Spinal cord (tissue), 10 donors: Measurements from ENCODE around the gene LRRFIP1. TPM values are rescaled to one million over a fixed set of nuclear protein-coding genes. Genes with fewer than 3 reads are reported as not detected.
"Not testable (repeated sequence)": the region's sequence is repeated elsewhere in the genome, so short reads cannot be mapped to it uniquely, and the experiment has no call there.

Experiments used
- DNase-seq, 6 donors: peaks; one replicate each; pipeline versions ENCODE4 v3.0.0 to v3.0.0-alpha.2; 2013 to 2015; ENCODE audit warnings: low spot score in 6 of 6, low read depth in 4 of 6
- H3K27ac ChIP-seq: one replicate; pipeline ENCODE4 v1.5.1; 2013; ENCODE audit warnings: low read depth, low read length, control low read depth
- H3K27me3 ChIP-seq: one replicate; pipeline ENCODE4 v1.6.1; 2013; ENCODE audit warnings: low read length; ENCODE audit not compliant: control insufficient read depth, insufficient read depth
- H3K36me3 ChIP-seq: one replicate; pipeline ENCODE4 v1.6.1; 2013; ENCODE audit warnings: low read length; ENCODE audit not compliant: control insufficient read depth, insufficient read depth
- H3K4me1 ChIP-seq: one replicate; pipeline ENCODE4 v1.6.1; 2013; ENCODE audit warnings: low read length; ENCODE audit not compliant: control insufficient read depth, insufficient read depth
- H3K4me3 ChIP-seq: one replicate; pipeline ENCODE4 v1.5.1; 2013; ENCODE audit warnings: low read depth, low read length, control low read depth
- H3K9me3 ChIP-seq: one replicate; pipeline ENCODE4 v1.6.1; 2013; ENCODE audit warnings: low read length; ENCODE audit not compliant: control insufficient read depth, insufficient read depth
- WGBS: methylation state at CpG from one replicate; pipeline ENCODE4 v1.1.5; 2013; ENCODE audit warnings: missing lambda C conversion rate; ENCODE audit not compliant: insufficient coverage; 5-methylcytosine and 5-hydroxymethylcytosine counted together
- polyA plus RNA-seq, 2 donors: library from polyadenylated mRNA; unstranded; fragments of 120-200 nt; gene quantifications; one replicate each; pipeline ENCODE4 v1.2.1, GENCODE V29; 2013; ENCODE audit not compliant: insufficient read length in 2 of 2
- total RNA-seq, 2 donors: library from RNA; depleted of rRNA in 1 of 2; stranded (reverse); fragments of 120-200 nt in 1 of 2; fragments of >200 nt in 1 of 2; gene quantifications; one replicate each; pipeline versions ENCODE4 v1.2.3 to v1.2.4, GENCODE V29; 2013 to 2014
- donor health status: healthy.

The LRRFIP1 gene
- total and polyA plus RNA-seq, 4 donors = 36.5 to 56.1 (median 55.2) TPM

GRCh38 chr2:237759176-237759575 is 131.8 kb downstream of the LRRFIP1 start:
- Histone ChIP-seq H3K27me3 (no peaks in the 10 kb centered on the region), H3K27ac (no peak overlapping the region), H3K4me1 (no peaks in the 10 kb centered on the region), H3K36me3 (peaks cover 28% of the 10 kb centered on the region), H3K9me3 (no peaks in the 10 kb centered on the region), H3K4me3 (no peak overlapping the region)
- WGBS = 88% methylated on average over 9 of the region's 10 CpGs
- DNase-seq = no peak

- DNase-seq = no peak
- no peaks in the 10 kb centered on the region for H3K27me3 ChIP-seq
- H3K4me1 ChIP-seq = no peaks in the 10 kb centered on the region
- no peaks in the 10 kb centered on the region for H3K9me3 ChIP-seq
- H3K27ac ChIP-seq = no peak overlapping the region
- peaks cover 17% of the 10 kb centered on the region for H3K36me3 ChIP-seq
- 98% methylated on average over 12 of the region's 23 CpGs for WGBS
- H3K4me3 ChIP-seq = no peak overlapping the region
These were observed 133.4 kb downstream of the LRRFIP1 start for GRCh38 chr2:237760506-237761502.

- H3K36me3 ChIP-seq = peaks cover 20% of the 10 kb centered on the region
- WGBS = 90% methylated on average over 4 of the region's 9 CpGs
These were observed 135.2 kb downstream of the LRRFIP1 start for GRCh38 chr2:237762291-237763182.

GRCh38 chr2:237763812-237764211 is 136.4 kb downstream of the LRRFIP1 start:
- no peak for DNase-seq
- 94% methylated on average over 10 of the region's 10 CpGs for WGBS
- H3K36me3 ChIP-seq = peaks cover 17% of the 10 kb centered on the region

More at GRCh38 chr2:237762291-237763182, 135.2 kb downstream of the LRRFIP1 start:
- not testable (repeated sequence) for DNase-seq, H3K4me3 ChIP-seq, H3K27ac ChIP-seq, H3K27me3 ChIP-seq, H3K4me1 ChIP-seq, H3K9me3 ChIP-seq

GRCh38 chr2:237765122-237765521 is 137.7 kb downstream of the LRRFIP1 start:
- DNase-seq, H3K27ac ChIP-seq, H3K4me1 ChIP-seq, H3K4me3 ChIP-seq, H3K9me3 ChIP-seq, H3K27me3 ChIP-seq: not testable (repeated sequence)
- H3K36me3 ChIP-seq = peaks cover 11% of the 10 kb centered on the region
- WGBS = no CpG with 5 or more reads among the region's 6 CpGs

More at GRCh38 chr2:237763812-237764211, 136.4 kb downstream of the LRRFIP1 start:
- no peaks in the 10 kb centered on the region for H3K4me1 ChIP-seq
- no peaks in the 10 kb centered on the region for H3K9me3 ChIP-seq
- H3K4me3 ChIP-seq = no peak overlapping the region
- H3K27ac ChIP-seq = no peak overlapping the region
- H3K27me3 ChIP-seq = no peaks in the 10 kb centered on the region

- H3K27ac ChIP-seq = no peak overlapping the region
- peaks cover 5% of the 10 kb centered on the region for H3K36me3 ChIP-seq
- no peak overlapping the region for H3K4me3 ChIP-seq
- no peaks in the 10 kb centered on the region for H3K27me3 ChIP-seq
- DNase-seq = no peak
- 94% methylated on average over 8 of the region's 8 CpGs for WGBS
- no peaks in the 10 kb centered on the region for H3K4me1 ChIP-seq
- H3K9me3 ChIP-seq = no peaks in the 10 kb centered on the region
These were observed 138.5 kb downstream of the LRRFIP1 start for GRCh38 chr2:237765875-237766274.

- Histone ChIP-seq H3K36me3 (peaks cover 3% of the 10 kb centered on the region), H3K27me3 (no peaks in the 10 kb centered on the region), H3K27ac (no peak overlapping the region), H3K4me3 (no peak overlapping the region), H3K9me3 (no peaks in the 10 kb centered on the region), H3K4me1 (no peaks in the 10 kb centered on the region)
- no CpG with 5 or more reads among the region's 2 CpGs for WGBS
- no peak for DNase-seq
These were observed 139.0 kb downstream of the LRRFIP1 start for GRCh38 chr2:237766340-237766739.

- Histone ChIP-seq H3K27me3 (no peaks in the 10 kb centered on the region), H3K4me3 (no peak overlapping the region), H3K9me3 (no peaks in the 10 kb centered on the region), H3K4me1 (no peaks in the 10 kb centered on the region), H3K27ac (no peak overlapping the region), H3K36me3 (peaks cover 23% of the 10 kb centered on the region)
- no CpG with 5 or more reads among the region's 3 CpGs for WGBS
- no peak for DNase-seq
These were observed 145.1 kb downstream of the LRRFIP1 start for GRCh38 chr2:237772513-237772912.

GRCh38 chr2:237773826-237774225 is 146.4 kb downstream of the LRRFIP1 start:
- Histone ChIP-seq H3K36me3 (peaks cover 31% of the 10 kb centered on the region), H3K27me3 (no peaks in the 10 kb centered on the region), H3K4me3 (no peak overlapping the region), H3K9me3 (no peaks in the 10 kb centered on the region), H3K4me1 (no peaks in the 10 kb centered on the region), H3K27ac (no peak overlapping the region)
- no peak for DNase-seq
- 100% methylated on average over 8 of the region's 15 CpGs for WGBS
